HG03135 (cell line): ENCODE measurements around the gene SMYD4.
"Not testable (repeated sequence)": the region's sequence is repeated elsewhere in the genome, so short reads cannot be mapped to it uniquely, and the experiment has no call there.

Experiments
- ATAC-seq: cut with Tn5 transposase; IDR thresholded peaks from one replicate; pipeline ENCODE4 v1.9.1; 2021; ENCODE audit warnings: mild to moderate bottlenecking, moderate library complexity; ENCODE audit not compliant: unreplicated experiment

The SMYD4 gene

DNA sequence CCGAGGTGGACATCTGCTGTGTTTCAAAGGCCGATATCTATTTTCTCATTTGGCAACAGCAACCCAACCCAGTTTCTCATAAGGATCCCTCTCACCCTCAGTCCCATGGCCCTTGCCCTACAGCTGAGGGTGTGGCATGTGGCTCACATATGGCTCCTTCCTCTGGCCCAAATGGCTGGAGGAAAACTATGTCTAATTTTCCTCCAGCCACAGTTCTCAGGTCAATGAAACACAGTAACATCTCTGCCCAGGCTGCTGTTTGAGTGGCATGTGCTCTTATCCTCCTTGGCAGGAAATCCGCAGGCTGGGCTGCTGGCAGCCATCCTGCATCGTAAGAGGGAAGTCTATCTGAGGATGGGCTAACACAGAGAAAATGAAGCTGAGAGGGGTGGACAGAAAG is 43.8 kb downstream of the SMYD4 start:
- ATAC-seq, result no peak

DNA sequence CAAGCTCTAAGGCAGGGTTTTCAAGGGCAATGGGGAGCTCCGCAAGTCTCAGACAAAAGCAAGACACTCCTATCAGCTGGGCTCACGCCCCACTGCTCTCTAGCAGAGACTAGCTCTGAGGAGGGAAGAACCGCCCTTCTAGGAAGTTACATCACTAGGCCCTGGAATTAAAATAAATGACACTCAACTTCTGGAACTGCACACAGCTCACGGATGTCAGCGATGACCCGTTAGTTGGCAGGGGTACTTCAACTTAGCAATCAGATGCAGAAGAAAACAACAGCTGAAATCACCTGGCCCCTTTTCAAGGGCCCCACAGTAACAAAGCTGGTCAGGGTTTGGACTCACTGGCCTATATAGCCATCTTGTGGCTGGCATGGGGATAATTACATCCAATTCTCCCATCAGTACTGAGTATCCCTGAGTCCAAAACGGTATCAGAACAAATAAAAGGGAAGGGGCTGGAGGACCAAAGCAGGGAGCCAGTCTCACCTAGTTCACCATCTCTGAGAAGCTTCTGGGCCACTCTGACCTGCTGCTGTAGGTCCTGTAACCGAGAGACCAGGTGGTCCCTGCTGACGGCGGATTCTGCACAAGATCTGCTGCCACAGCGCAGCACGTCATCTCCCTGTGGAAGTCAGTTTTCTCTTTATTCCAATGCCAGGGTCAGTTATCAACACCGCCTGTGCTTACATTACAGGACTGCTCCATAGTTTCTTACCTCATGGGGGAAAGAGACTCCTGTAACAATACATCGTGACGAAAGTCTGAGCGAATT is 45.7 kb downstream of the SMYD4 start:
- ATAC-seq, result no peak

DNA sequence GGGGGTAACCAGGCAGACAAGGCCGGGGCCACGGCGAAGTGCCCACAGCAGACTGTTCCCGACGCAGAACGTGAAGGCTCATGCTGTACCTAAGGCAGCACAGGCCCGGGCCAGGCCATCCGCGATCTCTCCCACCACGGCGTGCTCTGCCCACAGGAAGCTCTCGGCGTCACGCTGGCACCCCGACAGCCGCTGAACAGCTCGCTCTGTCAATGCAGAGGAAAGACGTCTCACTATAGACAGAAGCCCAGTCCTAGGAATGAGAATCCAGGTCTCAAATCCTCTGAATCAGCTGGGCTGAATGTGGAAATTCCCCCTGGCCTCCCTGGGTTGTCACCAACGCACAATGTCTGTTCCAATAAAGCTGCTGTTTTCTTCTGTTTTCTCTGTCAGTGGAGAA is 46.4 kb downstream of the SMYD4 start:
- no peak for ATAC-seq

DNA sequence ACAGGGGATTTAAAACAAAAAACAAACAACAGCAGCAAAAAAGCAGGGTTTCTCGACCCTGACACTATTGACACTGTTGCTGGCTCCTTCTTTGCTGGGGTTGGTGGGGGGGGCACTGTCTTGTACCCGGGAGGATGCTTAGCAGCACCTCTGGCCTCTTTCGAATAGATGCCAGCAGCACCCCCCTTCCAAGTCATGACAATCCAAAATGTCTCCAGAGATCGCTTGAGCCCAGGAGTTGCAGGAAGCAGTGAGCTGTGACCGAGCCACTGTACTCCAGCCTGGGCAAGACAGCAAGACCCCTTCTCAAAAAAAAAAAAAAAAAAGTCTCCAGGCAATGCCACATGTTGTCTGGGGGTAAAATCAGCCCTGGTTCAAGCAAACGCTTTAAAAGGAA is 47.5 kb downstream of the SMYD4 start:
- ATAC-seq, result no peak

DNA sequence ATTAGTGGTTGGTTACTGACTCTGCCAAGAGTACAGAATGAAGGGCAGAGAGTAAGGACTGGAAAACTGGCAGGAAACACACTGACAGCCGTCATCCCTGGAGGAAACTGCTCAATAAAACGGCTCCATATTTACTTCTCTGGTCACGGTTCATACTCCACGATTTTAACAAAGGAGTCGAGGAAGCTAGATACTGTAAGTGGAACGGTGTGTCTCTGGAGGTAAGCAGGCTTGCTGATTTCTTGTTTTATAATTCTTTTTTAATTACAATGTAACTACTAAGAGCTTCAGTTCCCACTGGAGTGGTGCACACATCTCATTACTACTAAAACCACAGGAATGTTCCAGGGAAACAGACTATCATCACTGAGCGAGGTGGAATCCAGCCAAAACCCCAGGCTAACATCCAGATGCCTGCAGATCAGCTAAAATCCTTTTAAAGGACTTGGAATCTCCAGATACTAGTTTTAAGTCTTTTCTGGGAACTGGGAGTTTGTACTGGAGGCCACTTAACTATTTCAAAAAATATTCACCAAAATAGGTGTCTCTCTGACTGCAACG is 50.1 kb downstream of the SMYD4 start:
- ATAC-seq, result no peak

DNA sequence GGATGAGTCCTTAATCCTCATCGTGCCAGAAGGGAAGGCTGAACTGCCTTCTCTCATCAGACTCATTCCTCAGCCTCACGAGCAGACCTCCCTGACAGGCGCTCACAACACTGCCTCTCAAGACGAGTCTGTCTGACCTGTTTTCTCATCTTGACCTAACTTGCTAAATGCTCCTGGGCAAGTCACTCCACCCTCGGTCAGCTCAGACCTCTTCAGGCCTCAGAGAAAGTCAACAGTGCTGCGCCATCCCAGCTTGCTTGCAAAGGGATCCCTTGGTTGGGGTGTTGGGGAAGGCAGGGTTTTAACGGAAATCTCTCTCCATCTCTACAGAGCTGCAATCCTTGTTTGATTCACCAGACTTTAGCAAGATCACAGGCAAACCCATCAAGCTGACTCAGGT is 52.8 kb downstream of the SMYD4 start:
- ATAC-seq, result no peak

DNA sequence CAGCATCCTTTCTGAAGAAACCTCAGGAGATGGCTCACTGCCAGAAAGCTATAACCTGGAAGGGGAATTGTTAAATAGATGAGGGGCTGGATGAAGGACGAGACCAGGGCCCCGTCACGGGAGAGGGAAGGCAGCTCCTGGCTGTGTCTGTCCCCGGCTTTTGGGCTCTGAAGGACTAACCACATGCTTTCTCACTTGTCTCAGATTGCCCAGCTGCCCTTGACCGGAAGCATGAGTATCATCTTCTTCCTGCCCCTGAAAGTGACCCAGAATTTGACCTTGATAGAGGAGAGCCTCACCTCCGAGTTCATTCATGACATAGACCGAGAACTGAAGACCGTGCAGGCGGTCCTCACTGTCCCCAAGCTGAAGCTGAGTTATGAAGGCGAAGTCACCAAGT is 53.4 kb downstream of the SMYD4 start:
- no peak for ATAC-seq

DNA sequence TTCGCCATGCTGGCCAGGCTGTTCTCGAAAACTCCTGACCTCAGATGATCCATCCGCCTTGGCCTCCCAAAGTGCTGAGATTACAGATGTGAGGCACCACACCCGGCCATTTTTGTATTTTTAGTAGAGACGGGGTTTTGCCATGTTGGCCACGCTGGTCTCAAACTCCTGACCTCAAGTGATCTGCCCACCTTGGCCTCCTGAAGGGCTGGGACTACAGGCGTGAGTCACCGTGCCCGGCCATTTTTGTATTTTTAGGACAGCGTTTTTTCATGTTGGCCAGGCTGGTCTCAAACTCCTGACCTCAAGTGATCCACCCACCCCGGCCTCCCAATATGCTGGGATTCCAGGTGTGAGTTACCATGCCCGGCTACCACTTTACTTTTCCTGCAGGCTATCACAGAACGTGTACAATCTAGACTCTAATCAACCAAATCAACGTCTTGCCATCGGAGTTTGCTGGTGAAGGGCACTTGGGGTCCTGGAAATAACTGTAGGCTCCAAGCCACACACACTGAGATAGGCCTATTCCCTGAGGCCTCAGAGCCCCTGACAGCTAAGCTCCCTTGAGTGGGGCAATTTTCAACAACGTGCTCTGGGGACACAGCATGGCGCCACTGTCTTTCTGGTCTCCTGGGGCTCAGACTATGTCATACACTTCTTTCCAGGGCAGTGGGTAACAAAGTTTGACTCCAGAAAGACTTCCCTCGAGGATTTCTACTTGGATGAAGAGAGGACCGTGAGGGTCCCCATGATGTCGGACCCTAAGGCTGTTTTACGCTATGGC is 55.1 kb downstream of the SMYD4 start:
- no peak for ATAC-seq

DNA sequence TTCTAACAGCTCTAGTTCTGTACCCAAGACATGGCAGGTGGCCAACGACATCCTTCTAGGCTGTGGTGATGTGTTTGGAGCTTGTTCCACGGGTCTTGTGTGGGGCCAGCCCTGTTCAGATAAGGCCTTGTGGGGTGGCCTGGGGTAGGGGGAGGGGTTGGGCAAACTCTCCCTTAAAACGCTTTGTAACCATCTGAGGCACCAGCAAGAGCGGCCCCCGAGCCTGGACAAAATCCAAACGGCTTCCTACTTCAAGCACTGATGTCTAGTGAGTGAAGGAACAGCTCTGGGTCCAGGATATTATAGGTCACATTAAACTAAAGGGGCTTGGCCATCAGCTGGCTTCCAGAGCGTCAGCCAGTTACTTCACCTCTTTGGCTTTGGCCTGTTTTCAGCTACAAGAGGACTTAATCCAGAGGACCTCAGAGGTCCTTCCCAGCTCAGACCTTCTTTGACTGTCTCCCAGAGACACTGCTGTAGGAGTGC is 56.0 kb downstream of the SMYD4 start:
- no peak for ATAC-seq

DNA sequence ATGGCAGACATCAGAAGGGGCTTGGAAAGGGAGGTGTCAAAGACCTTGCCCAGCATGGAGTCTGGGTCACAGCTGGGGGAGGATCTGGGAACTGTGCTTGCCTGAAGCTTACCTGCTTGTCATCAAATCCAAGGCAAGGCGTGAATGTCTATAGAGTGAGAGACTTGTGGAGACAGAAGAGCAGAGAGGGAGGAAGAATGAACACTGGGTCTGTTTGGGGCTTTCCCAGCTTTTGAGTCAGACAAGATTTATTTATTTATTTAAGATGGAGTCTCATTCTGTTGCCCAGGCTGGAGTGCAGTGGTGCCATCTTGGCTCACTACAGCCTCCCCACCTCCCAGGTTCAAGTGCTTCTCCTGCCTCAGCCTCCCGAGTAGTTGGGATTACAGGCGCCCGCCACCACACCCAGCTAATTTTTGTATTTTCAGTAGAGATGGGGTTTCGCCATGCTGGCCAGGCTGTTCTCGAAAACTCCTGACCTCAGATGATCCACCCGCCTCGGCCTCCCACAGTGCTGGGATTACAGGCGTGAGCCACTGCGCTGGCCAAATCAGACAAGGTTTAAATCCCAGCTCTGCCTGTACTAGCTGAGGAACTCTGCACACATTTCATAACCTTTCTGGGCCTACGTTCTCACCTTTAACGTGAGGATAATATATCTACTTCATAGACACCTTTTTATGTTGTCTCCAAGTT is 56.6 kb downstream of the SMYD4 start:
- ATAC-seq, result not testable (repeated sequence)

DNA sequence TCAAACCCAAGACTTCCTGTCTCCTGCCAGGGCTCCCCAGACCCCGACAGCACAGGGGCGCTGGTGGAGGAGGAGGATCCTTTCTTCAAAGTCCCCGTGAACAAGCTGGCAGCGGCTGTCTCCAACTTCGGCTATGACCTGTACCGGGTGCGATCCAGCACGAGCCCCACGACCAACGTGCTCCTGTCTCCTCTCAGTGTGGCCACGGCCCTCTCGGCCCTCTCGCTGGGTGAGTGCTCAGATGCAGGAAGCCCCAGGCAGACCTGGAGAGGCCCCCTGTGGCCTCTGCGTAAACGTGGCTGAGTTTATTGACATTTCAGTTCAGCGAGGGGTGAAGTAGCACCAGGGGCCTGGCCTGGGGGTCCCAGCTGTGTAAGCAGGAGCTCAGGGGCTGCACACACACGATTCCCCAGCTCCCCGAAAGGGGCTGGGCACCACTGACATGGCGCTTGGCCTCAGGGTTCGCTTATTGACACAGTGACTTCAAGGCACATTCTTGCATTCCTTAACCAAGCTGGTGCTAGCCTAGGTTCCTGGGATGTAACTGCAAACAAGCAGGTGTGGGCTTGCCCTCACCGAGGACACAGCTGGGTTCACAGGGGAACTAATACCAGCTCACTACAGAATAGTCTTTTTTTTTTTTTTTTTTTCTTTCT is 59.8 kb downstream of the SMYD4 start:
- ATAC-seq, result no peak

DNA sequence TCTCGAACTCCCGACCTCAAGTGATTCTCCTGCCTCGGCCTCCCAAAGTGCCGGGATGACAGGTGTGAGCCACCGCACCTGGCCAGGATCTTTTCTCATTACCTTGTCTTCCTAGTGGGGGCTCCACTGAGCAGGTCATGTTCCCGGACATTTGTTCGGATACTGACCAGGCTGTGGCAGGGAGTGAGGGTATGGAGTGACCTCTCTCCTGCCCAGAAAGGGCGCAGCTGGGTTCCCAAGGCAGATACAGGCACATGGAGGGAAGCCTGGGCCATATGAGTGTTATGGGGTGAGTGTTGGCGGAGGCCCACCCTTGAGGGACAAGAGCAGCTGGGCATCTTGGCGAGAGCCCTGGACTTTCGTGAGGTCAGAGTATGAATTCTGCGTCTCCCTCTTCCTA is 62.3 kb downstream of the SMYD4 start:
- ATAC-seq, result no peak

DNA sequence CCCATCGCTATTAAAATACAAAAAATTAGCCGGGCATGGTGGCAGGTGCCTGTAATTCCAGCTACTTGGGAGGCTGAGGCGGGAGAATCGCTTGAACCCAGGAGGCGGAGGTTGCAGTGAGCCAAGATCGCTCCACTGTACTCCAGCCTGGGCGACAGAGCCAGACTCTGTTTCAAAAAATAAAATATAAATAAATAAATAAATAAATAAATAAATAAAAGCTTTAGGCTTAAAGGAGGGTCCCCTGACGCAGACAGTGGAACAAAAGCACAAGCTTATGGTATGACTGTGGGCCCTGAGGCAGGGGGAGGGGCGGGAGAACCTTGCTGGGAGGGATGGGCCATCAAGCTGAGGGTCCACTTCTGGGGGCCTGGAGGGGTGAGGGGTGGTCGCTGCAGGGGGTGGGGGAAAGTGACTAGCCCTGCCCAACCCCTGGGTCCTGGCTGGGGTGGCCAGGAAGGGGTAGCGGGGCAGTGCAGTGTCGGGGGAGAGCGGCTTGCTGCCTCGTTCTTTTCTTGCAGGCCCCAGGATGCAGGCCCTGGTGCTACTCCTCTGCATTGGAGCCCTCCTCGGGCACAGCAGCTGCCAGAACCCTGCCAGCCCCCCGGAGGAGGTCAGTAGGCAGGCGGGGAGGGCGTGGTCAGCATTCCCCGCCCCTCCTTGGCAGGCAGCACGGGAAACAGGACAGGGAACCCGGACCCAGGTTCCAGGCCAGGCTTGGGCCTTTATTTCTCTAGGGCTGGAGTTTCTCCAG is 63.1 kb downstream of the SMYD4 start:
- ATAC-seq, result no peak

DNA sequence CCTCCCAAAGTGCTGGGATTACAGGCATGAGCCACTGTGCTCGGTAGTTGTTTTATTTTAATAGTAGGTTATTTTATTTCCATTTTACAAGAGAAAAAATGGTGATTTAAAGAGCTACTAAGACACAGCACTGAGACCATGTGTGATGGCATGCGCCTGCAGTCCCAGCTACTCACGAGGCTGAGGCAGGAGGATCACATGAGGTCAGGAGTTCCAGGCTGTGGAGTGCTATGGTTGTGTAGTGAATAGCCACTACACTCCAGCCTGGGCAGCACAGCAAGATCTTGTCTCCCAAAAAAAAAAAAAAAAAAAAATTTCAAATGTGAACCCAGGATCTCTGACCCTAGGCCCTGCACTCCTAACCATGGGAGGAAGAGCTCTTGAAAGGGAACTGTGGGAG is 64.1 kb downstream of the SMYD4 start:
- no peak for ATAC-seq

DNA sequence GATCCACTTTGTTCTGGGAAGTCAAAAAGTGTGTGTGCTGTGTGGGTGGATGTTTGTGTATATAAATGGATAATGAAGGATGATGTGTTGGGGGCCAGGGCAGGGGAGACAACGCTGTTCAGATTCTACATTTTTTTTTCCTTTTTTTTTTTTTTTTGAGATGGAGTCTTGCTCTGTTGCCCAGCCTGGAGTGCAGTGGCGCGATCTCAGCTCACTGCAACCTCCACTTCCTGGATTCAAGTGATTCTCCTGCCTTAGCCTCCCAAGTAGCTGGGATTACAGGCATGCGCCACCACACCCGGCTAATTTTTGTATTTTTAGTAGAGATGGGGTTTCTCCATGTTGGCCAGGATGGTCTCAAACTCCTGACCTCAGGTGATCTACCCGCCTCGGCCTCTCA is 65.0 kb downstream of the SMYD4 start:
- ATAC-seq, result not testable (repeated sequence)

DNA sequence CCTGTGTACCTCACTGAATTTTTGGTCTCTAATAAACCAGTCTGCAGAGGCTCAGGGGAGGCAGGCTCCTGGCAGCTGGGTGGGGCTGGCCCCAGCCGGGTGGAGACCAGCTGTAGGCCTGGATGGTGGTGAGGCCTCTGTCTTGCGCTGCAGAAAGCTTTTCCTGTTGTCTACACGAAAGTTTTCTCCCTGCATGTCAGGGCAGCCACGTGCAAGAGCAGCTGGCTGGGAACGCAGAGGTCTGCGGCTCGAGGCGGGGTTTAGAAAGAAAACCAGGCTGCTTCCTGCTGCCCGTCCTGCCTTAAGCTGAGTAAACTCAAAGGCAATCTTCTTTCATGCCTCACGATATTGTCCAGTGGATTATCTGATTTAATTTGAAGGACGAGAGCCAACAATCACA is 65.4 kb downstream of the SMYD4 start:
- ATAC-seq, result no peak

DNA sequence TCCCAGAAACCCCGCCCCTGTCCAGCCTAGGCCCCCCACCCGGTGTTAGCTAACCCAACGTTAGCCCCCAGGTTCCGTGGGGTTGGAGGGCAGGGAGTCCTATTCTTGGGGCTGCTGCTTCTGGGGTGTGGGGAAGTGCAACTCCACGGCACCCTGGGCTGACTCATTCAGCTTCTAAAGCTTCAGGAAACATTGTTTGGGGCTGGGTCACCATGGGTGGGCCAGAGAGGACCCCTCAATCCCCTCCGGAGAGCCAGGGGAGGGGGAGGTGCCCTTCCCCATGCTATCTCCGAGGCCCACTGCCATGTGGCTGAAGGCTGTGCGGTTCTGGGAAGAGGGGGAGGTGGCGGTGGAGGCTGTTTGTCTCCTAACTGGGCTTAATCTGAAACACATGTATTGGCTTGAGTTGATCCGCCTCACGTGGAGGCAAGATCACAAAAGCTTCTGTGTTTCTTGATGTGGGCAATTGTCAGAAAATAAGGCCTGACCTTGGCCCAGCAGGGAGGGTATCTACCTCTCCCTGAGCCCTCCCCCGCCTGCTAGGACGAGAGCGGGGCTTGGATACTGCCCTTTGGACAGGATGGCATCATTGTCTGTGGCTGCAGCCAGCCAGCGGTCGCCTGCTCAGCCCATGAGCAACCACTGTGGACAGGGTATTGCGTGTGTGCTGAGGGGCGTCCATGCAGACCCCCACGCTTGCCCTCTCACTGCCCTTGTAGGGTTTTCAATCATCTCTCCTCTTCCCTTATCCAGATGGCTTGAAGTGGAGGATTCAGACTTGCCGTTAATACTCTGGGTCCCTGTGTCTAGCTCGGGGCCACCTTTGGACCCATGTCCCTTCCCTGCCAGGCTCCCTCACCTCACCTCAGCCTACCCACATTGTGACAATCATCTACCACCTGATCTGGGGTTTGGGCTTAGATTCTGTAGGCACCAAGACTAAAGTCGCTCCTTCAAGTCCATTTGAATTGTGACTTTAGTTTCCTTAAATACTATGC is 66.5 kb downstream of the SMYD4 start:
- ATAC-seq, result no peak

DNA sequence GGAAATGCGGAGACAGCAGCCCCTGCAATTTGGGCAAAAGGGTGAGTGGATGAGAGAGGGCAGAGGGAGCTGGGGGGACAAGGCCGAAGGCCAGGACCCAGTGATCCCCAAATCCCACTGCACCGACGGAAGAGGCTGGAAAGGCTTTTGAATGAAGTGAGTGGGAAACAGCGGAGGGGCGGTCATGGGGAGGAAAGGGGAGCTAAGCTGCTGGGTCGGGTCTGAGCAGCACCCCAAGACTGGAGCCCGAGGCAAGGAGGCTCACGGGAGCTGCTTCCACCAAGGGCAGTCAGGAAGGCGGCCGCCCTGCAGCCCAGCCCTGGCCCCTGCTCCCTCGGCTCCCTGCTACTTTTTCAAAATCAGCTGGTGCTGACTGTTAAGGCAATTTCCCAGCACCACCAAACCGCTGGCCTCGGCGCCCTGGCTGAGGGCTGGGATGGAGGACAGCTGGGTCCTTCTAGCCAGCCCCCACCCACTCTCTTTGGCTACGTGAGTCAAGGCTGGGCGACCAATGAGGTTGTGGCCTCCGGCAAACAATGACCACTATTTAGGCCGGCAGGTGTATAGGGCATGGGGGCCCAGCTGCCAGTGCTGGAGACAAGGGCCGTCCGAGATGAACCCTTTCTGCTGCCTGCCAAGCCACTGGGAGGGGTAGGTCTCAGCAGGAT is 67.3 kb downstream of the SMYD4 start:
- ATAC-seq, result no peak
